Lower leg skin (tissue), 4 donors: ENCODE measurements around the gene NT5DC2. TPM values are rescaled to one million over a fixed set of nuclear protein-coding genes. Genes with fewer than 3 reads are reported as not detected.

Experiments
- DNase-seq, 2 donors: peaks; one replicate each; pipeline ENCODE4 v3.0.0-alpha.2; 2019; ENCODE audit warnings: low spot score in 2 of 2
- H3K4me3 ChIP-seq: fragments of 200-600 bp; sonication (generic); 2 replicates; pipeline ENCODE4 v1.5.1; 2017; ENCODE audit warnings: mild to moderate bottlenecking, low read depth; ENCODE audit not compliant: poor library complexity, severe bottlenecking
- POLR2A ChIP-seq, 2 donors: fragments of 450-650 bp; IDR thresholded peaks; one replicate each; pipeline ENCODE4 v1.6.1; 2016 to 2017; ENCODE audit warnings: antibody characterized with exemption in 2 of 2, mild to moderate bottlenecking in 1 of 2, moderate library complexity in 1 of 2
- WGBS, 2 donors: methylation state at CpG; one replicate each; pipeline ENCODE4 v1.1.5; 2018; 5-methylcytosine and 5-hydroxymethylcytosine counted together
- intact Hi-C: fragments of 100-400 bp; cut with DNase I; formaldehyde crosslinking; loops from one replicate; pipeline ENCODE4 v1.15.0; 2023; ENCODE audit warnings: low total_unique reads
- total RNA-seq, 4 donors: library from RNA; depleted of rRNA; stranded (reverse); fragments of >200 nt; gene quantifications; one replicate each; pipeline ENCODE4 v1.1.0, GENCODE V29; 2016
- TF ChIP-seq, protein P1 (sequence below), 3 donors: fragments of 450-650 bp; IDR thresholded peaks; one replicate each; pipeline ENCODE4 v1.5.1; 2016; ENCODE audit warnings: antibody characterized with exemption in 3 of 3, mild to moderate bottlenecking in 3 of 3, moderate library complexity in 2 of 3

Gene NT5DC2
- total RNA-seq, 4 donors from 2014 or later: 40.3 to 61.4 (median 48.0) TPM

DNA sequence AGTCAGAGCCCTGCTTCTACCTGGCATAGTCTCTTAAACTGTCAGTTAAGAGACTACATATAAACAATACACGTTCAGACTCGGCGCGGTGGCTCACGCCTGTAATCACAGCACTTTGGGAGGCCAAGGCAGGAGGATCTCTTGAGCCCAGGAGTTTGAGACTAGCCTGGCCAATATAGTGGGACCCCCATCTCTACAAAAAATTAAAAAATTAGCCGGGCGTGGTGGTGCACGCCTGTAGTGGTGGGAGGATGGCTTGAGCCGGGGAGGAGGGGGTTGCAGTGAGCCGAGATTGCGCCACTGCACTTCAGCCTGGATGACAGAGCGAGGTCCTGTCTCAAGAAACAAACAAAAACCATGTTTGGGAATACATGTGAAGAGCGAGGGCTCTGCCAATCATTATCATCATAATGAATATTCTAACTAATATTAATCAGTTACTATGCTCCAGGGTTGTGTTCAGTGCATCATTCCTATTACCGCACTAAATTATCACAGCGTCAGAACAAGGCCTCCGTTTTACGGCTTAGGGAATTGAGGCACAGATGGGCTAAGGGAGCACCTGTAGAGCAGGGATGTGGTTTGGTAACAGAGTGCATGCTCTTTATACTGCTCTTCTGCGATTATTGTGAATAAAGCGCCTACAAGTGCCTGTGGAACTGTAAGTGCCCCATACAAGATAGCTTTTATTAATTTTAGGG is 1.9 kb upstream of the NT5DC2 start:
- 86 to 87% methylated on average over 19 of the region's 19 CpGs for WGBS, 2 donors
- no peak for TF ChIP-seq POLR2A (IDR thresholded peaks at IDR 0.05)
- TF ChIP-seq, protein P1, sequence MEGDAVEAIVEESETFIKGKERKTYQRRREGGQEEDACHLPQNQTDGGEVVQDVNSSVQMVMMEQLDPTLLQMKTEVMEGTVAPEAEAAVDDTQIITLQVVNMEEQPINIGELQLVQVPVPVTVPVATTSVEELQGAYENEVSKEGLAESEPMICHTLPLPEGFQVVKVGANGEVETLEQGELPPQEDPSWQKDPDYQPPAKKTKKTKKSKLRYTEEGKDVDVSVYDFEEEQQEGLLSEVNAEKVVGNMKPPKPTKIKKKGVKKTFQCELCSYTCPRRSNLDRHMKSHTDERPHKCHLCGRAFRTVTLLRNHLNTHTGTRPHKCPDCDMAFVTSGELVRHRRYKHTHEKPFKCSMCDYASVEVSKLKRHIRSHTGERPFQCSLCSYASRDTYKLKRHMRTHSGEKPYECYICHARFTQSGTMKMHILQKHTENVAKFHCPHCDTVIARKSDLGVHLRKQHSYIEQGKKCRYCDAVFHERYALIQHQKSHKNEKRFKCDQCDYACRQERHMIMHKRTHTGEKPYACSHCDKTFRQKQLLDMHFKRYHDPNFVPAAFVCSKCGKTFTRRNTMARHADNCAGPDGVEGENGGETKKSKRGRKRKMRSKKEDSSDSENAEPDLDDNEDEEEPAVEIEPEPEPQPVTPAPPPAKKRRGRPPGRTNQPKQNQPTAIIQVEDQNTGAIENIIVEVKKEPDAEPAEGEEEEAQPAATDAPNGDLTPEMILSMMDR (IDR thresholded peaks at IDR 0.05): no peak
- no peak overlapping the region for H3K4me3 ChIP-seq
- intact Hi-C loops: no loop called here
- DNase-seq: peak in 1 of 2 donors; percentile 72

DNA sequence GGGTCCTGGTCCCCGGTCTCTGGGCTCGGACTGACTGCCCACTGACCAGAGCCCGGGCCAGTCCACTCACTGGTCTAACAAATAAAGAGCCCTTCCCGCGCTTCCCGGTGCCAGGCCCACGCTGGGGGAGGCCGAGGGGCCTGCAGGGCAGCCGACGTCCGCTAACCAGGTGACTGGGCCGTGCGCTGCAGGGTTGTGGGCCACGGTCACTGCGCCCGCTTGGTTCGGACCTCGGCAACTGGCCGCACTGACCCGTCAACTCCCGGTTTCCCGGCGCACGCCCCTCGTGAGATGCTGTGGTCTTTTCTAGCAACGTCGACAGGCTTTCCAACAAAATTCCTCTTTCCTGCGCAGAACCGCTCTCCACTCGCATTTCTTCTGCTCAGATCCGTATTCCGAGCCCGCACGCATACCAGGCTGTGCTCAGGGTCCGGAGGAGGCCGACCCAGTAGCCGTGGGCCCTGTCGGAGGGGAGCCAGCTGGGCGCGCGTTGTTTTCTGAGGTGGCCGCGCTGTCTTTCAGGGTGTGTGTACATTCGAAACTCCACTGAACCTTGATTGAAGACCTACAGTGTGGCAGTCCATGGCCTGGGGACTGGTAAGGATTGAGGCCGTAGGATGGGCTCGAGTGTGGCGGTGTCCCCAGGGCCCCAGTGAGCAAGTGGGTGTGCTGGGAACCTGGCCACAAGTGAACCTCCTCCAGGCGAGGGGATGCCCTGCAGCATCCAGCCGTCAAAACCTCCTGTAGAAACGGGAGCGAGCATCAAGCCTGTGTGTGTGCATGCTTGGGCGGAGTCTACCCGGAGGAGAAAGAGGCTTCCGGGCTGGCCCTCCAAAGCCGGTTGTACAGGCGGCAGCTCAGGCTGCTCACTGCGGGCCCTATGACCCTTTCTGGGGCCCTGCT is 875 bp upstream of the NT5DC2 start:
- WGBS, 2 donors: 34 to 39% methylated on average over 39 to 53 of the region's 57 CpGs
- intact Hi-C loops: no loop called here
- peak in 1 of 2 donors; percentile 88 for DNase-seq
- no peak for TF ChIP-seq POLR2A (IDR thresholded peaks at IDR 0.05)
- TF ChIP-seq, protein P1 (IDR thresholded peaks at IDR 0.05): no peak
- H3K4me3 ChIP-seq: peak overlapping the region; percentile 37

DNA sequence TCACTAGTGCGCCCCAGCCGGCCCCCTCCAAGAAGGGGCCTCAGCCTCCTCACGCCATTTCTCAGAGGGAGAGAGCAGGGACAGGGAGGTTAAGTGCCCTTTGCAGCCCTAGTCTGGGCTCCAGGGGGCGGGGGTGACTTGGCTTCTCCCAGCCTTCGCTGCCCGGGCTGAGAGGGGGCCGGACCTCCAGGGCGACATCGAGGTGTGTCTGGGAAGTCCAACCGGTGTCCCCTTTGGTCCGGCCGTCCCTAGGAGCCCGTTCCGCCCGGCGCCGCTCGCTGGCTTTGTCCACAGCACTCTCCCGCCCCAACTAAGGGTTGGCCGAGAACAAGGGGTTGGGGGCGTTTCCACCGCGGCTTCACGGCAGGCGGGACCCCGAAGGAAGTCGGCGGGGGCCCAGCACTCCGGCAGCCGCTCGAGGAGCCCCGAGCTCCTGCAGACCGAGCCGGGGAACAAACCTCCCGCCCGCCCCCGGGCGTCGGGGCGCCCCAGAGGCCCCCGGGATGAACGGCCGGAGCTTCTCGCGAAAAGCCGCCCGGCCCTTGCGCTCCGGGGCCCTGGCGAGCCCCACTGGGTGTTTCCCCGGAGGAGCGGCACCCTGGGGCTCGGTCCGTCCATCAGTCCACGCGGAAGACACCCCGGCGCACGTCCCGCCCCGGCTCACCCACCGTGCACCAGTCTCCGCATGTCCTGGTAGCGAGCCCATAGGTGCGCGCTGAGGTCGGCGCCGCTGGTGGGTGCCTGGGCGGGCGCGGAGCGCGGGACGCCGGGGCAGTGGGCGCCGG is 627 bp downstream of the NT5DC2 start:
- 0 to 2% methylated on average over 10 to 17 of the region's 78 CpGs for WGBS, 2 donors
- TF ChIP-seq, protein P1 (IDR thresholded peaks at IDR 0.05): no peak
- no peak for TF ChIP-seq POLR2A (IDR thresholded peaks at IDR 0.05)
- DNase-seq: peak in 1 of 2 donors; percentile 90
- H3K4me3 ChIP-seq: peak overlapping the region; percentile 46
- intact Hi-C loops: no loop called here

DNA sequence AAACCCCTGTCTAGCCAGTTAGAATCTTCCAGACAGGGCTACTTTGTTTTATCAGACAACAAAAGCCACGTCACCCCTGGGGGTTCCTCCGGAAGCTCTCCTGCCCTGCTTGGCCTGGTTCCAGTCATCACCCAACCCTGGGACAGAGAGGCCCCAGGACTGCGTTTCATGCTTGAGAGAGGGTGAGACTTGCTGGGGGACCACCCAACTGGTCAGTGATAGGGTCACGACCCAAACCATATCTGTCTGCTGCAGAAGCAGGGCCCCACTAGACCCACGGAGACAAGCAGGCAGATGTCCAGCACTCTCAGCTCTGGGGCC is 1.2 kb downstream of the NT5DC2 start:
- no peak for TF ChIP-seq POLR2A (IDR thresholded peaks at IDR 0.05)
- TF ChIP-seq, protein P1 (IDR thresholded peaks at IDR 0.05): no peak
- H3K4me3 ChIP-seq: peak overlapping the region; percentile 46
- 39% methylated on average over 2 to 3 of the region's 5 CpGs for WGBS, 2 donors
- intact Hi-C loops: no loop called here
- peak; percentile 45 to 86 for DNase-seq

DNA sequence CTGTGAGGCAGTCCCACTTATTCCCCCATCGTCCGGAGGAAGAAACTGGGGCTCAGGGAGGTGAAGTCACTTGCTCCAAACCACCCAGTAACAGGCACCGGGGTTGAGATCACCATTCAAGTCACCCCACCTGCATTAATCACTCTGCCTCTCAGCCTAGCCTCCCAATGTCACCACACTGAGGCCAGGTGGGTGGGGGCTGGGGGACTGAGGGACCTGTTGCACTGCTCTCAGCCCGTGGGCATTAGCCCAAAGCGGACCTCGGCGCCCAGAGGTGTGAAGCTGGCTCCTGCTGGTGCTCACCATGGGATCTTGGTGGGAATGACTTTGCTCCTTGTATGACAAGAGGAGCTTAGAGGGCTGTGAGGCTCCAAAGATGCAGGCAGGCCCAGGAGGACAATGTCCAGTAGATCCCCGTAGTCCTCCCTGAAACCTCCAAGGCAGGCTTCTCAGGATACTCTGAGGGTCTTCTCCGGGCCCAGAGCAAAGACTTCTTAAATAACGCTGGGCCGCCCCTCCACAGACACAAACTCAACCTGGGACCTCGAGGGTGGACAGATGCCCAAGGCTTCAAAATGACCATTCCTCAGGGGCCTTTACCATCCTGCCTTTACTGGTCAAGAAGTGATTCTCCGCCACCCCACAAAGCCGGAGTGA is 1.7 kb downstream of the NT5DC2 start:
- WGBS, 2 donors: 79 to 81% methylated on average over 10 to 14 of the region's 14 CpGs
- no peak overlapping the region for H3K4me3 ChIP-seq
- TF ChIP-seq, protein P1 (IDR thresholded peaks at IDR 0.05): no peak
- no peak for TF ChIP-seq POLR2A (IDR thresholded peaks at IDR 0.05)
- DNase-seq: peak; percentile 18 to 86
- intact Hi-C loops: no loop called here
